Neural crest cell (in vitro differentiated cells): Measurements from ENCODE around the gene NEIL1. TPM values are rescaled to one million over a fixed set of nuclear protein-coding genes. Genes with fewer than 3 reads are reported as not detected.

Source experiments
- DNase-seq: peaks from one replicate; pipeline ENCODE4 v3.0.0; 2021; ENCODE audit warnings: low read depth, mixed read lengths, low spot score
- H3K27ac Mint-ChIP-seq: one replicate; pipeline ENCODE4 v1.8.0; 2021; ENCODE audit warnings: mild to moderate bottlenecking, mixed read lengths; ENCODE audit not compliant: unreplicated experiment
- H3K27me3 Mint-ChIP-seq: 2 replicates; pipeline ENCODE4 v1.8.0; 2021; ENCODE audit warnings: low read depth, mild to moderate bottlenecking, mixed read lengths
- H3K36me3 Mint-ChIP-seq: 2 replicates; pipeline ENCODE4 v1.8.0; 2021; ENCODE audit warnings: low read depth, mild to moderate bottlenecking, mixed read lengths
- H3K4me1 Mint-ChIP-seq: 2 replicates; pipeline ENCODE4 v1.8.0; 2021; ENCODE audit warnings: mixed read lengths
- H3K4me3 Mint-ChIP-seq: one replicate; pipeline ENCODE4 v1.8.0; 2021; ENCODE audit warnings: mild to moderate bottlenecking, mixed read lengths
- H3K9me3 Mint-ChIP-seq: 2 replicates; pipeline ENCODE4 v1.8.0; 2021; ENCODE audit warnings: mixed read lengths
- total RNA-seq: library from RNA; stranded (reverse); gene quantifications from 2 replicates; pipeline ENCODE4 v1.2.1, GENCODE V29; 2021
- TF ChIP-seq, protein P1 (sequence below): fragments of 200-600 bp; sonication (generic); conservative IDR thresholded peaks from 2 replicates; pipeline ENCODE4 v1.5.0; 2021; ENCODE audit warnings: antibody characterized with exemption, mild to moderate bottlenecking

The NEIL1 gene
- total RNA-seq, 1 donor from 2014 or later, result 20.4 TPM

- Mint-ChIP-seq H3K27ac (no peak overlapping the region), H3K27me3 (no peaks in the 10 kb centered on the region), H3K9me3 (no peaks in the 10 kb centered on the region), H3K4me3 (no peak overlapping the region), H3K36me3 (peaks cover 6% of the 10 kb centered on the region), H3K4me1 (peaks cover 20% of the 10 kb centered on the region)
- TF ChIP-seq, protein P1, sequence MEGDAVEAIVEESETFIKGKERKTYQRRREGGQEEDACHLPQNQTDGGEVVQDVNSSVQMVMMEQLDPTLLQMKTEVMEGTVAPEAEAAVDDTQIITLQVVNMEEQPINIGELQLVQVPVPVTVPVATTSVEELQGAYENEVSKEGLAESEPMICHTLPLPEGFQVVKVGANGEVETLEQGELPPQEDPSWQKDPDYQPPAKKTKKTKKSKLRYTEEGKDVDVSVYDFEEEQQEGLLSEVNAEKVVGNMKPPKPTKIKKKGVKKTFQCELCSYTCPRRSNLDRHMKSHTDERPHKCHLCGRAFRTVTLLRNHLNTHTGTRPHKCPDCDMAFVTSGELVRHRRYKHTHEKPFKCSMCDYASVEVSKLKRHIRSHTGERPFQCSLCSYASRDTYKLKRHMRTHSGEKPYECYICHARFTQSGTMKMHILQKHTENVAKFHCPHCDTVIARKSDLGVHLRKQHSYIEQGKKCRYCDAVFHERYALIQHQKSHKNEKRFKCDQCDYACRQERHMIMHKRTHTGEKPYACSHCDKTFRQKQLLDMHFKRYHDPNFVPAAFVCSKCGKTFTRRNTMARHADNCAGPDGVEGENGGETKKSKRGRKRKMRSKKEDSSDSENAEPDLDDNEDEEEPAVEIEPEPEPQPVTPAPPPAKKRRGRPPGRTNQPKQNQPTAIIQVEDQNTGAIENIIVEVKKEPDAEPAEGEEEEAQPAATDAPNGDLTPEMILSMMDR, result no peak
- no peak for DNase-seq
These were observed 19.3 kb downstream of the NEIL1 start for GRCh38 chr15:75366163-75366562.

GRCh38 chr15:75367006-75367405 lies 20.2 kb downstream of the NEIL1 start:
- no peak for DNase-seq
- peak overlapping the region; percentile 12 for H3K27ac Mint-ChIP-seq
- peak overlapping the region; percentile 73 for H3K4me3 Mint-ChIP-seq
- TF ChIP-seq, protein P1, result no peak
- H3K9me3 Mint-ChIP-seq, result no peaks in the 10 kb centered on the region
- peaks cover 6% of the 10 kb centered on the region for H3K36me3 Mint-ChIP-seq
- H3K4me1 Mint-ChIP-seq, result peaks cover 20% of the 10 kb centered on the region
- H3K27me3 Mint-ChIP-seq, result no peaks in the 10 kb centered on the region

GRCh38 chr15:75367406-75367912 lies 20.6 kb downstream of the NEIL1 start:
- peaks cover 20% of the 10 kb centered on the region for H3K4me1 Mint-ChIP-seq
- peak overlapping the region; percentile 64 for H3K27ac Mint-ChIP-seq
- H3K9me3 Mint-ChIP-seq, result no peaks in the 10 kb centered on the region
- peaks cover 6% of the 10 kb centered on the region for H3K36me3 Mint-ChIP-seq
- H3K27me3 Mint-ChIP-seq, result no peaks in the 10 kb centered on the region
- DNase-seq, result no peak
- TF ChIP-seq, protein P1, result no peak
- peak overlapping the region; percentile 98 for H3K4me3 Mint-ChIP-seq

GRCh38 chr15:75367913-75368688 lies 21.3 kb downstream of the NEIL1 start, which contains the start of gene MAN2C1:
Gene MAN2C1 (minus strand): TSS chr15:75368607. CDS start chr15:75368583, 24 bp downstream.
- peak; percentile 83 for DNase-seq
- Mint-ChIP-seq H3K27ac (peak within 1 kb of the TSS; percentile 97), H3K27me3 (no peaks in the 10 kb centered on the region), H3K4me3 (peak within 1 kb of the TSS; percentile 98), H3K4me1 (peaks cover 20% of the 10 kb centered on the region), H3K9me3 (no peaks in the 10 kb centered on the region), H3K36me3 (peaks cover 10% of the 10 kb centered on the region)
- TF ChIP-seq, protein P1, result peak; percentile 75

DNA sequence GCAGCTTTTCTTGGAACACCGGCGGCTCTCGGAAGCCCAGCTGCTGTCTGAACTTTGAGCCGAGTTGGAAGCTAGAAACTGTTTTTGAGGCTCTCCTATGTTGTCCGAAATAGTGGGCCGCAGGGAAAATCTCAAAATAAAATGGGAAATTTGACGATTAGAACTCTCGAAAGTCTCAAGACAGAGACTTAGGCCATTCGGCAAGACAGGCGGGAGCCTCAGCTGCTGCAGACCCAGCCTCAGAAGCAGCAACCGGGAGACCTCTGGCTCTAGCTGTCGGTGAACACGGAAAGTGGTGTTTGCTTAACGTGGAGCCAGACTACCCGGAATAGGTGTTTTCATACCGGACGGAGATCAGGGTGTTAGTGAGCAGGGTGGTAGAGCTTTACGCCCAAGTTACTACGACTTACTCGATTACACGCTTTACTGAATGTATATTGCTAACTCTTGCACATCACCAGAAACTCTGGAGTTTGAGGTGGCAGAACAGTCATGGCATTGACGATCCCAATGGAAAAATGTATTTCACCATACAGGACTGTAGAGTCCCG lies 21.9 kb downstream of the NEIL1 start:
- DNase-seq, result no peak
- peaks cover 10% of the 10 kb centered on the region for H3K36me3 Mint-ChIP-seq
- peak overlapping the region; percentile 98 for H3K4me3 Mint-ChIP-seq
- TF ChIP-seq, protein P1, result no peak
- no peaks in the 10 kb centered on the region for H3K9me3 Mint-ChIP-seq
- H3K27me3 Mint-ChIP-seq, result no peaks in the 10 kb centered on the region
- H3K27ac Mint-ChIP-seq, result peak overlapping the region; percentile 97
- peaks cover 20% of the 10 kb centered on the region for H3K4me1 Mint-ChIP-seq
